Measurements from ENCODE around the gene SCAI.
"Not testable (repeated sequence)": the region's sequence is repeated elsewhere in the genome, so short reads cannot be mapped to it uniquely, and the experiment has no call there.

Gene SCAI

GRCh38 chr9:125049212-125050049, 93.9 kb downstream of the SCAI start:
- no peak for FAIRE-seq
- no peak for DNase-seq (ENCODE audit: extremely low spot score, insufficient read length, low read depth)

- no peak for DNase-seq (ENCODE audit: extremely low spot score, insufficient read length, low read depth)
- no peak for FAIRE-seq
Measured at GRCh38 chr9:125043631-125044030, 99.7 kb downstream of the SCAI start.

GRCh38 chr9:125043148-125043547, 100.2 kb downstream of the SCAI start:
- FAIRE-seq (no peak), DNase-seq (ENCODE audit: extremely low spot score, insufficient read length, low read depth) (no peak)

DNA sequence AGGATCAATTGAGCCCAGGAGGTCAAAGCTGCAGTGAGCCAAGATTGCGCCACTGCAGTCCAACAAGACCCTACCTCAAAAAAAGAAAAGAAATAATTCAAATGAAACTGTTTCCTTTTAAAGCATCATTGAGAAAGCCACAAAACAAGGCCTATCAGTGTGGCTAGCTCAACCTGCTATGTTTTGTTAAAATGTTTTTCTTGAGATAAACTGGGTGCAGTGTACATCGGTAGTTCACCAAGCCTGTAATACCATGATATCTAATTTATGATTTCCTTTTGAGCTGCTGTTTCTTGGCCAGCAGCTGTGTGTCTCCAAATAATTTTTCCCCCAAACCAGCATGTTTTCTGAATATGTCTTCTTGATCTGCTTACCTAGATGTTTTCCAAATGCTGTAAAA, 105.2 kb downstream of the SCAI start:
- DNase-seq (ENCODE audit: extremely low spot score, insufficient read length, low read depth), result no peak

DNA sequence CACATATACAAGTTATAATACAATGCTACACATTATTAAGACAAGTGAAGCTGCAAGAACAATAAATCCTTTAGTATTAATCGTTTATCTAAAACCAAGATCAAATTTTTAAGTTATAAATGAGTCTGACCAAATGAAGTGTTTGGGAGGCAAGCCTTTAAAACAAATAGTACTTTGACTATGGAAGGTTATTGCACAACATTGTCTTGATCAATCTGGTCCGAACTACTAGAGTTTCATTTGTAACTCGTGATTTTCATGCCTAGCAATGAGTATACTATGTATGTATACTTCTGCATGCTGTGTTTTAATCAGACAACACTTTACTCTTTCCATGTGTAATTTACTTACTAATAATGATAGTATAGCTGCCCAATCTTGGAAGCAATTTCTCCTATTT, 115.3 kb downstream of the SCAI start:
- DNase-seq (ENCODE audit: extremely low spot score, insufficient read length, low read depth) (no peak), FAIRE-seq (no peak)

More for the DNA sequence above, 105.2 kb downstream of the SCAI start:
- no peak for FAIRE-seq

DNA sequence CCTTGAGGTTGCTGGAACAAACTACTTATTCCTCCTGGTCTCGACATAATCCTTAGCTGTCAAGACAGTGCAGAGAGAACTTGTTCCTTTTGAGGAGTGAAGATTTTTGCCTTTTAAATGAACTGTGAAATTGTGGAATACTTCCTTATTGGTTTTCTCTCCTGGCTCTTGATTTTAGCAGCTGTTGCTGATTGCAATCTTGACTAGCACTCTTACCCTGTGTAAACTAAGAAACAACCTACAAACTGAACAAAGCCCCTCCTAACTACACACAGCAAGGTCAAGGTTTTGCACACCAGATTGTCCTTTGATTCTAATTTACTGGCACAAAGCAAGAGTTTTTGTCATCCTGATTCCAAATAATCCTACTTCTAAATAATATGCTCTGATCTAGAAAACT, 118.4 kb downstream of the SCAI start:
- FAIRE-seq (no peak), DNase-seq (ENCODE audit: extremely low spot score, insufficient read length, low read depth) (no peak)

GRCh38 chr9:125021069-125021468, 122.3 kb downstream of the SCAI start:
- FAIRE-seq (no peak), DNase-seq (ENCODE audit: extremely low spot score, insufficient read length, low read depth) (no peak)

GRCh38 chr9:125015655-125016054, 127.7 kb downstream of the SCAI start:
- DNase-seq (ENCODE audit: extremely low spot score, insufficient read length, low read depth); FAIRE-seq: not testable (repeated sequence)

DNA sequence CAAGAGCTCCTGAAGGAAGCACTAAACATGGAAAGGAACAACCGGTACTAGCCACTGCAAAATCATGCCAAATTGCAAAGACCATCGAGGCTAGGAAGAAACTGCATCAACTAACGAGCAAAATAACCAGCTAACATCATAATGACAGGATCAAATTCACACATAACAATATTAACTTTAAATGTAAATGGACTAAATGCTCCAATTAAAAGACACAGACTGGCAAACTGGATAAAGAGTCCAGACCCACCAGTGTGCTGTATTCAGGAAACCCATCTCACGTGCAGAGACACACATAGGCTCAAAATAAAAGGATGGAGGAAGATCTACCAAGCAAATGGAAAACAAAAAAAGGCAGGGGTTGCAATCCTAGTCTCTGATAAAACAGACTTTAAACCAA, 131.3 kb downstream of the SCAI start:
- FAIRE-seq; DNase-seq (ENCODE audit: extremely low spot score, insufficient read length, low read depth): not testable (repeated sequence)

DNA sequence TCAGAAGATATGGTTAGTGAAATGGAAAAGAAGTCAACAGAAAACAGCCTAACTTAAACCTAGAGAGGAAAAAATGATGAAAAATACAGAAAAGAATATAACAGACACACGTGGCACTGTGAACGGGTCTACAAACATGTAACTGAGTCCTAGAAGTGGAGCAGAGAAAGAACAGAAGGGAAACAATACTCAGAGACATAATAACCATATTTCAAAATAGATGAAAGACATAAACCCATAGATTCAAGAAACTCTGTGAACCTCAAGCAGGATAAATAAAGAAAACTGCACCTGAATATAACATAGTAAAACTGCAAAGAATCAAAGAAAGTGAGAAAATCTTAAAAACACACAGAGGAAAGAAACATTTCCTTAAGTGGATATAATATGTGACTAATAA, 134.7 kb downstream of the SCAI start:
- no peak for FAIRE-seq
- no peak for DNase-seq (ENCODE audit: extremely low spot score, insufficient read length, low read depth)

DNA sequence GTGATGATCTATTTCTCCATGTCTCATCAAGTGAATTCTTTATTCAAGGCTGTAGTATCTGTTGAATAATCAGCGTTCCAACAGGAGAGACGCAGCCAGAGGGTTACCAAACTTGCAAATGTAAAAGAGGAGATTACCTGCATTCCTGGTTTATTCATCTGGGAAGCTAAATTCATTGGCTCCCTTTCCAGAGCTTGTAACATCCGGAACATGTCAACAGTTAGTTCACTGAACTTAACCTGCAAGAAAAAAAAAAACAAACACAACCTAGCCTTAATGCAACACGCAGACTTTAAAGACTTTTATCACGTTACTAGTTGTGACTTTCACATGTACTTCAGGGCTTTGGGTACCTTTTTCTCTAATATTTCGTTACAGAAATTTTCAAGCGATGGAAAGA, 140.0 kb downstream of the SCAI start:
- FAIRE-seq (no peak), DNase-seq (ENCODE audit: extremely low spot score, insufficient read length, low read depth) (no peak)

DNA sequence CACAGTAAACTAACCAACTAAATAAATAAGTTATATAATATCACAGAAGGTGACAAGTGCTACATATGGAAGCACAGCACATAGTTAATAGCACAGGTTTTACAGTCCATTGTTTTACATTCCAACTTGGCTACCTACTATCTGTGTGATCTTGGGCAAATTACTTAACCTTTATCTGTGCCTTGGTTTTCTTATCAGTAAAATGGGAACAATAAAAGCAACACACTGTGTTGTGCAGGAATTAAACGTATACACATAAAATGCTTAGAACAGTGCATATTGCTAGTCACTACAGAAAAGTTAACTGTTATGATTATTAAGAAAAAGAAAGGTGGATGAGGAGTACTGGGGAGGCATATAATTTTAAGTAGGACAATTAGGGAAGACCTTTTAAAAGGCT, 159.6 kb downstream of the SCAI start:
- no peak for FAIRE-seq
- DNase-seq (ENCODE audit: extremely low spot score, insufficient read length, low read depth), result no peak

DNA sequence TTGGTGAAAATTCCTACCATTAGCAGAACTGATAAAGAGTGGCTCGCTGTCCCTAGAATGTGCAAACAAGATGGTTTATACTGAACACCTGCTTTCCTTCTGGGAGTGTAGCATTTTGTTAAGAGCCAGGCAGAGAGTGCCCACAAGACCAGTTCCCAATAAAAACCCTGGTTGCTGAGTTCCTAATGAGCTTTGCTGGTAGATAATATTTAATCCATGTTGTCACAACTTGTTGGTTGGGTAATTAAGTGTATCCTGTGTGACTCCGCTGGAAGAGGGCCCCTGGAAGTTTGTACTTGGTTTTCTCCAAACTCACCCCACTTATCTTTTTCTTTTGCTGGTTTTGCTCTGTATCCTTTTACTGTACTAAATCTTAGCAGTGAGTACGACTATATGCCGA, 162.9 kb downstream of the SCAI start:
- FAIRE-seq, result no peak
- DNase-seq (ENCODE audit: extremely low spot score, insufficient read length, low read depth), result no peak

DNA sequence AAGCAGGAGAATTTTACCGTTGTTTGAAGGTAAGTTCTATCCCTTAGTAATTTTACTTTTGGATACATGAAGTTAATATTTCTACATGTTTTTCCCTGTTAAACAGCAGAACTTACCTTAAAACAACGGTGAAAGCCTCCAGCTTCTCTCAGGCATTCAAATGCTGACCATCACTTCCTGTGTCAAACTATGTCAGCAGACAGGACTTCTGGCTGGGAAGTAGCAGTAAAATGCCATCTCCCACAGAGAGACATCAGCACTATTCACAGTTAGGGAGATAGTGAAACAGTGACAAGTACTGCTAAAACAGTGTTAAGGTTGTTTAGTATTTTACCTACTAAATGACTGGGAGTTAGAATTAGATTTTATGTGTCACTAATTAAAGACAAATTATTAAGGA, 168.2 kb downstream of the SCAI start:
- FAIRE-seq (no peak), DNase-seq (ENCODE audit: extremely low spot score, insufficient read length, low read depth) (no peak)

DNA sequence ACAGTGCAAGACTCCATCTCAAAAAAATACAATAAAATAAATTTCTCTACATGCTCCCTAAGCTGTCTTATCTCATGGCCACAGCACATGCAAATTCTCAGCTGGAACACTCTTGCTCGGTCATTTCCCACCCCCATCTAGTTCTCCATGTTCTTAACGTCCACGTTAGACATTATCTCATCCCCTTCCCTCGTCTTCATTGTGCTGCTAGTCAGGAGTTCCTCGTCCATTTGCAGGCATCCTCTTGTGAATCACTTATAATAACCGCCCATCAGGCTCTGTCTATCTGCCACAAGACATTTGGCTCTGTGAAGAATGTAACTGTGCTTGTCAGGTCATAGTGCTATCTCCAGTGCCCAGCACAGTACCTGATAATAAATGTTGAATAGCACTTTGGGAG, 169.5 kb downstream of the SCAI start:
- no peak for FAIRE-seq
- DNase-seq (ENCODE audit: extremely low spot score, insufficient read length, low read depth), result no peak

DNA sequence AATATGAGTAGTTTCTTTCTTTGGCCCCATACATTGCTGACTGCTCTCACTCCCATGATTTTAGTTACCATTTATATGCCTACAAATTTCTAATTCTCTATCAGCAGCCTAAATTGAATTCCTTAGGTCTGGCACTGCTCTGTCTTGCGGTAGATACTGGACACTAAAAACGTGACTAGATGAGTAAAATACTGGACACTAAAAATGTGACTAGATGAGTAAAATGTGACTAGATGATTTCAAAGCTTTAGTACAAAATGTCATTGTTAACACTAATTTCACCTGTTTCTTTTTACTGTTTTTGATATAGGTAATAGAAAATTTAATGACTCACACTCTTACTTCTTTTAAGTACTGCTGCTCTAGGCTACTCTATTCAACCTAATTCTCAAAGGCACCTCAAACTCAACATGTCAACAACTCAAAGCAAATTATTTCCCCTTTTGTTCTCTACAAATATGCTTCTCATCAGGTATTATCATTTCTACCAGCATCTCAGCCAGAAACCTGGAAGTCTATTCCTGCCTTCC, 171.0 kb downstream of the SCAI start:
- FAIRE-seq (no peak), DNase-seq (ENCODE audit: extremely low spot score, insufficient read length, low read depth) (no peak)

DNA sequence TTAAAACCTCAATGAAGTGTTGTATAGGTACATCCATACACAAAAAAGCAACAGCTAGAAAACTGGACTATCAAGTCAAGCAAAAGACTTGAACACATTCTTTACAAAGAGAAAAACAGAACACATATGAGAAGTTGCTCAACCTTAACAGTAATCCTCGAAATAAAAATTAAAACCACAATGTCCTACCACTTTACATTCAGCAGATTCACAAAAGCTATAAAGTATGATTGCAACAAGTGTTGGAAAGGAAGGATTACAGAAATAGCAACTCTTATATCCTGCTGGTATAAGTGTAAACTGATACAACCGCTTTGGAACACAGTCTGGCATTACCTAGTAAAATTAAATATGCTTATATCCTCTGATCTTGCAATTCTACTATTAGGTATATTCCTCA, 173.9 kb downstream of the SCAI start:
- no peak for DNase-seq (ENCODE audit: extremely low spot score, insufficient read length, low read depth)
- no peak for FAIRE-seq

DNA sequence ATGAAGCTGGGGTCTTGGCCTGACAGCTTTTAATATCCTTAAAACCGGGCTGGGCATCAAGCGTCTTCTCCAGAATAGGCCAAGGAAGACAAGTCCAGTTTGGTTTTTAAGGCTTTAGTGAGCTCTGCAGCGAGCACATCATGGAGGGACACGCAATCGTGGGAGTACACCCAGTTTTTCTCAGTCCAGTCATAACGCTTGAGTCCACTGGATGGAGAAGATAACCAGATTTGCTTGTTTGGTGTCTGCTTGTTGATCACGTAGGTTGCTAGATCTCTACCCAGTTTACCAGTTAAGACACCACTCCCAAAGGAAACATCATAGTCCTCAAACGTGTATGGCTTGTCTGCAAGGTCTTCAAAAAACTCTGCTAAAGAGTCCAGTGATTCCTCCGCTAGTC, 175.1 kb downstream of the SCAI start:
- FAIRE-seq (no peak), DNase-seq (ENCODE audit: extremely low spot score, insufficient read length, low read depth) (no peak)

- DNase-seq (ENCODE audit: extremely low spot score, insufficient read length, low read depth); FAIRE-seq: not testable (repeated sequence)
Measured at GRCh38 chr9:124965775-124966568, 177.4 kb downstream of the SCAI start.

DNA sequence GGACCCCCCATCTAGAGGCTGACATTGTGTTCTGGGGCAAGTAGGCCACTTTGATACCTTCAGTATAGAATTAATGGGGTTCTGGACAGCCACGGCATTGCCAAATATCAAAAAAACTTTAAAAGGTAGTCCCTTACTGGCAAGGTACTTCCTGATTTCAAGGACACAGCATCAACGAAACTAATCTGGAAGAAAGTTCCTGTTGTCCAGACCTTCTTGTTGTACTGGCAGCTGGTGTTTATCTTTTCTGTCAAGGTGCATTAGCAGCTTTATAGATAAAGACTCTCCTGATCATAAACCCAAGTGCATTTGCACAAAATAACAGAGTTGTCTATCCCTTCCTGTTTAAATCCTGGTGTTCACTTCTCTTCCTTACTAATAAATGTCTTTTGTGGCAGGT, 178.7 kb downstream of the SCAI start:
- FAIRE-seq (no peak), DNase-seq (ENCODE audit: extremely low spot score, insufficient read length, low read depth) (no peak)

GRCh38 chr9:124964056-124964455, 179.3 kb downstream of the SCAI start:
- FAIRE-seq (no peak), DNase-seq (ENCODE audit: extremely low spot score, insufficient read length, low read depth) (no peak)

Data from GM18507 (cell line).